SH-SY5Y (cell line): ENCODE measurements around the gene SASH3.

Source experiments
- GATA2 ChIP-seq: IDR thresholded peaks from 2 replicates; pipeline ENCODE4 v1.6.1; 2011; ENCODE audit warnings: mild to moderate bottlenecking, low read depth, low read length
- GATA3 ChIP-seq: IDR thresholded peaks from 2 replicates; pipeline ENCODE4 v1.6.1; 2011; ENCODE audit warnings: low read depth, mild to moderate bottlenecking, low read length, moderate library complexity

DNA sequence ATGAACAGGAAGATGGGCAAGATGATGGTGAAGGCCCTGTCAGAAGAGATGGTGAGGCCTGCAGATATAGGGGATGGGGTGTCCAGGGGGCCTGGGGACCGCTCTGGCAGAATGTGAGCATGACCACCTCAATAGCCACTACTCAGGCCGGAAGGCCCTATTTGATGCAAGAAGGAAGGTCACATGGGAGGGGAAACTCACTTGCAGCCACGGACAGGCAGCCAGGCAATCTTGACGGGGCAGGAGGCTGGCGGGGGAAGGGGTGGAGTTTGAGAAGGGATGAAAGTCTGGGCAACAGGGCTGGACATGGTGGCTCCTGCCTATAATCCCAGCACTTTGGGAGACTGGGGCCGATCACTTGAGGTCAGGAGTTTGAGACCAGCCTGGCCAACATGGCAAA is 8.8 kb downstream of the SASH3 start:
- TF ChIP-seq GATA3: no peak
- TF ChIP-seq GATA2: no peak
